ENCODE results near the gene UBTD1. TPM values are rescaled to one million over a fixed set of nuclear protein-coding genes. Genes with fewer than 3 reads are reported as not detected.

The UBTD1 gene
- polyA plus RNA-seq, 1 donor from 2014 or later: 3.3 TPM

GRCh38 chr10:97508342-97508741 lies 9.6 kb downstream of the UBTD1 start:
- Histone ChIP-seq H3K27me3 (ENCODE audit: insufficient read depth, low read depth, low read length) (no peaks in the 10 kb centered on the region), H3K4me3 (ENCODE audit: low read length) (no peak overlapping the region), H3K9me3 (ENCODE audit: low read length) (no peaks in the 10 kb centered on the region), H4K20me1 (ENCODE audit: insufficient read depth) (no peaks in the 10 kb centered on the region), H2AFZ (ENCODE audit: low read depth, low read length) (no peak overlapping the region), H3K36me3 (ENCODE audit: insufficient read depth, low read length) (no peaks in the 10 kb centered on the region), H3K4me2 (ENCODE audit: low read length) (no peak overlapping the region), H3K9me2 (ENCODE audit: insufficient read depth, low read length) (no peaks in the 10 kb centered on the region), H3K79me2 (replicated peaks; ENCODE audit: insufficient read depth, low read length) (no peaks in the 10 kb centered on the region), H3K9ac (ENCODE audit: low read length) (no peak overlapping the region), H3K27ac (ENCODE audit: low read length) (no peak overlapping the region), H3F3A (ENCODE audit: insufficient read depth, low read length, poor library complexity, severe bottlenecking) (no peaks in the 10 kb centered on the region)
- TF ChIP-seq REST (IDR thresholded peaks at IDR 0.05; ENCODE audit: borderline replicate concordance) (no peak), EZH2 (IDR thresholded peaks at IDR 0.05; ENCODE audit: borderline replicate concordance, insufficient read depth, low read length, poor library complexity, severe bottlenecking) (no peak), RAD21 (conservative IDR thresholded peaks at IDR 0.05) (no peak), POLR2AphosphoS5 (IDR thresholded peaks at IDR 0.05) (no peak), EP300 (conservative IDR thresholded peaks at IDR 0.05; ENCODE audit: poor library complexity, severe bottlenecking) (no peak), CTCF (IDR thresholded peaks at IDR 0.05; ENCODE audit: poor library complexity, severe bottlenecking) (no peak), SMC3 (conservative IDR thresholded peaks at IDR 0.05; ENCODE audit: poor library complexity) (no peak), MXI1 (conservative IDR thresholded peaks at IDR 0.05; ENCODE audit: poor library complexity, severe bottlenecking) (no peak), TAF1 (IDR thresholded peaks at IDR 0.05; ENCODE audit: low read depth) (no peak)

GRCh38 chr10:97509120-97509680 lies 10.5 kb downstream of the UBTD1 start:
- Histone ChIP-seq H3F3A (ENCODE audit: insufficient read depth, low read length, poor library complexity, severe bottlenecking) (no peaks in the 10 kb centered on the region), H3K79me2 (replicated peaks; ENCODE audit: insufficient read depth, low read length) (no peaks in the 10 kb centered on the region), H3K4me2 (ENCODE audit: low read length) (no peak overlapping the region), H4K20me1 (ENCODE audit: insufficient read depth) (no peaks in the 10 kb centered on the region), H3K36me3 (ENCODE audit: insufficient read depth, low read length) (no peaks in the 10 kb centered on the region), H3K27me3 (ENCODE audit: insufficient read depth, low read depth, low read length) (no peaks in the 10 kb centered on the region), H3K9me3 (ENCODE audit: low read length) (no peaks in the 10 kb centered on the region), H3K9me2 (ENCODE audit: insufficient read depth, low read length) (no peaks in the 10 kb centered on the region), H3K9ac (ENCODE audit: low read length) (no peak overlapping the region), H3K27ac (ENCODE audit: low read length) (no peak overlapping the region), H2AFZ (ENCODE audit: low read depth, low read length) (no peak overlapping the region), H3K4me3 (ENCODE audit: low read length) (no peak overlapping the region)
- TF ChIP-seq POLR2AphosphoS5 (IDR thresholded peaks at IDR 0.05): no peak
- no peak for TF ChIP-seq TAF1 (IDR thresholded peaks at IDR 0.05; ENCODE audit: low read depth)
- no peak for TF ChIP-seq REST (IDR thresholded peaks at IDR 0.05; ENCODE audit: borderline replicate concordance)
- TF ChIP-seq MXI1 (conservative IDR thresholded peaks at IDR 0.05; ENCODE audit: poor library complexity, severe bottlenecking): no peak
- no peak for TF ChIP-seq SMC3 (conservative IDR thresholded peaks at IDR 0.05; ENCODE audit: poor library complexity)
- no peak for TF ChIP-seq RAD21 (conservative IDR thresholded peaks at IDR 0.05)
- no peak for TF ChIP-seq EP300 (conservative IDR thresholded peaks at IDR 0.05; ENCODE audit: poor library complexity, severe bottlenecking)
- no peak for TF ChIP-seq EZH2 (IDR thresholded peaks at IDR 0.05; ENCODE audit: borderline replicate concordance, insufficient read depth, low read length, poor library complexity, severe bottlenecking)
- TF ChIP-seq CTCF (IDR thresholded peaks at IDR 0.05; ENCODE audit: poor library complexity, severe bottlenecking): no peak

Measured in neural cell (in vitro differentiated cells).